Upper lobe of left lung (tissue), 6 donors: ENCODE measurements around the gene UBN1. TPM values are rescaled to one million over a fixed set of nuclear protein-coding genes. Genes with fewer than 3 reads are reported as not detected.

Experiments used
- ATAC-seq, 2 donors: fragments of 200-7000 bp; cut with Tn5 transposase; one replicate each; pipeline ENCODE4 v1.9.1; 2022; ENCODE audit warnings: mild to moderate bottlenecking in 2 of 2, moderate library complexity in 2 of 2; ENCODE audit not compliant: low FRiP score in 2 of 2
- DNase-seq, 2 donors: peaks; one replicate each; pipeline ENCODE4 v3.0.0-alpha.2; 2019 to 2020
- H3K27ac ChIP-seq, 4 donors: fragments of 200-600 bp; sonication (generic); one replicate each; pipeline ENCODE4 v1.5.1; 2016 to 2019
- H3K27me3 ChIP-seq, 4 donors: fragments of 200-600 bp; sonication (generic); one replicate each; pipeline ENCODE4 v1.5.1; 2017 to 2019
- H3K36me3 ChIP-seq, 4 donors: fragments of 200-600 bp; sonication (generic); one replicate each; pipeline ENCODE4 v1.5.1; 2016 to 2019
- H3K4me1 ChIP-seq, 4 donors: fragments of 200-600 bp; sonication (generic); one replicate each; pipeline ENCODE4 v1.5.1; 2018 to 2019
- H3K4me3 ChIP-seq, 4 donors: fragments of 200-600 bp; sonication (generic); one replicate each; pipeline ENCODE4 v1.5.1; 2017 to 2019; ENCODE audit warnings: mild to moderate bottlenecking in 2 of 4, moderate library complexity in 1 of 4
- H3K9me3 ChIP-seq, 4 donors: fragments of 200-600 bp; sonication (generic); one replicate each; pipeline ENCODE4 v1.5.1; 2018 to 2019
- CTCF ChIP-seq, 6 experiments: fragments of 450-650 bp in 4 of 6; fragments of 200-600 bp in 2 of 6; sonication (generic) in 2 of 6; IDR thresholded peaks; one replicate each; pipeline ENCODE4 v1.5.1; 2016 to 2019; ENCODE audit warnings: antibody characterized with exemption in 6 of 6
- EP300 ChIP-seq, 4 donors: sonication (generic); formaldehyde crosslinking; IDR thresholded peaks; one replicate each; pipeline ENCODE4 v1.5.1; 2017; ENCODE audit warnings: antibody characterized with exemption in 4 of 4, control low read depth in 2 of 4
- POLR2A ChIP-seq, 4 donors: fragments of 450-650 bp; IDR thresholded peaks; one replicate each; pipeline ENCODE4 v1.5.1; 2016 to 2017; ENCODE audit warnings: antibody characterized with exemption in 4 of 4, mild to moderate bottlenecking in 2 of 4
- POLR2AphosphoS5 ChIP-seq, 2 donors: sonication (generic); formaldehyde crosslinking; IDR thresholded peaks; one replicate each; pipeline ENCODE4 v1.5.1; 2017; ENCODE audit warnings: antibody characterized with exemption in 2 of 2
- WGBS, 2 donors: methylation state at CpG; one replicate each; pipeline ENCODE4 v1.1.5; 2017 to 2018; 5-methylcytosine and 5-hydroxymethylcytosine counted together
- total RNA-seq, 6 donors: library from RNA; depleted of rRNA in 4 of 6; stranded (reverse); fragments of >200 nt in 4 of 6; gene quantifications; one replicate each; pipeline versions ENCODE4 v1.1.0 to v1.2.1, GENCODE V29; 2016 to 2021
- donor health status: DM: no; HTN: no; CAD: no; lungs with moderate emphysema.
- donor health status: DM: no; HTN: yes; CAD: no; lungs with severe emphysema.

Gene UBN1
- total RNA-seq, 6 donors from 2014 or later: 35.7 to 49.2 (median 38.8) TPM

GRCh38 chr16:4882000-4882632 lies 34.8 kb downstream of the UBN1 start:
- DNase-seq: no peak
- Histone ChIP-seq H3K4me1 (peaks cover 0 to 11% (median 4%) of the 10 kb centered on the region in 4 donors), H3K27me3 (no peaks in the 10 kb centered on the region), H3K36me3 (peaks cover 70 to 100% (median 94%) of the 10 kb centered on the region in 4 donors), H3K27ac (peak overlapping the region in 1 of 4 donors; percentile 12), H3K9me3 (no peaks in the 10 kb centered on the region), H3K4me3 (no peak overlapping the region)
- TF ChIP-seq EP300 (IDR thresholded peaks at IDR 0.05) (no peak), CTCF (IDR thresholded peaks at IDR 0.05) (no peak), POLR2AphosphoS5 (IDR thresholded peaks at IDR 0.05) (no peak), POLR2A (IDR thresholded peaks at IDR 0.05) (no peak)
- 75 to 80% methylated on average over 14 of the region's 14 CpGs for WGBS, 2 donors
- no peak for ATAC-seq

- TF ChIP-seq POLR2AphosphoS5 (IDR thresholded peaks at IDR 0.05) (no peak), EP300 (IDR thresholded peaks at IDR 0.05) (no peak), CTCF (IDR thresholded peaks at IDR 0.05) (no peak), POLR2A (IDR thresholded peaks at IDR 0.05) (no peak)
- peaks cover 71 to 100% (median 94%) of the 10 kb centered on the region in 4 donors for H3K36me3 ChIP-seq
- no peaks in the 10 kb centered on the region for H3K9me3 ChIP-seq
- H3K27ac ChIP-seq: peak overlapping the region in 1 of 4 donors; percentile 16
- H3K4me3 ChIP-seq: no peak overlapping the region
- WGBS, 2 donors: 73 to 79% methylated on average over 10 to 11 of the region's 11 CpGs
- peaks cover 0 to 11% (median 4%) of the 10 kb centered on the region in 4 donors for H3K4me1 ChIP-seq
- H3K27me3 ChIP-seq: no peaks in the 10 kb centered on the region
- peak; percentile 35 to 60 for ATAC-seq
- peak in 1 of 2 donors; percentile 86 for DNase-seq
These were observed 35.5 kb downstream of the UBN1 start for GRCh38 chr16:4882633-4883285.

- Histone ChIP-seq H3K36me3 (peaks cover 66 to 100% (median 90%) of the 10 kb centered on the region in 4 donors), H3K9me3 (no peaks in the 10 kb centered on the region), H3K4me3 (no peak overlapping the region), H3K27ac (peak overlapping the region in 1 of 4 donors; percentile 16), H3K4me1 (peaks cover 0 to 11% (median 4%) of the 10 kb centered on the region in 4 donors), H3K27me3 (no peaks in the 10 kb centered on the region)
- ATAC-seq (no peak), DNase-seq (peak in 1 of 2 donors; percentile 77)
- WGBS, 2 donors: 96 to 97% methylated on average over 25 of the region's 25 CpGs
- TF ChIP-seq POLR2AphosphoS5 (IDR thresholded peaks at IDR 0.05) (no peak), POLR2A (IDR thresholded peaks at IDR 0.05) (no peak), EP300 (IDR thresholded peaks at IDR 0.05) (no peak), CTCF (IDR thresholded peaks at IDR 0.05) (no peak)
These were observed 36.2 kb downstream of the UBN1 start for GRCh38 chr16:4883501-4883900.

- peak in 1 of 2 donors; percentile 81 for DNase-seq
- H3K4me1 ChIP-seq: peaks cover 0 to 11% (median 4%) of the 10 kb centered on the region in 4 donors
- no peak overlapping the region for H3K4me3 ChIP-seq
- H3K27me3 ChIP-seq: no peaks in the 10 kb centered on the region
- H3K27ac ChIP-seq: no peak overlapping the region
- H3K9me3 ChIP-seq: no peaks in the 10 kb centered on the region
- ATAC-seq: no peak
- H3K36me3 ChIP-seq: peaks cover 60 to 98% (median 86%) of the 10 kb centered on the region in 4 donors
- WGBS, 2 donors: 97% methylated on average over 33 to 34 of the region's 34 CpGs
- TF ChIP-seq POLR2AphosphoS5 (IDR thresholded peaks at IDR 0.05) (no peak), POLR2A (IDR thresholded peaks at IDR 0.05) (no peak), EP300 (IDR thresholded peaks at IDR 0.05) (no peak), CTCF (IDR thresholded peaks at IDR 0.05) (no peak)
These were observed 36.9 kb downstream of the UBN1 start for GRCh38 chr16:4884209-4884608.
